HL-60/S4 treated with phorbol 12-myristate 13-acetate at 8.2 ng/mL for 4 days and 3 days (cell line): ENCODE results near the gene SLC16A3.
"Not testable (repeated sequence)": the region's sequence is repeated elsewhere in the genome, so short reads cannot be mapped to it uniquely, and the experiment has no call there.

Experiments
- in situ Hi-C: fragments of 300-500 bp; cut with MboI; formaldehyde crosslinking; loops from 2 replicates; pipeline ENCODE4 v1.15.0; 2022; ENCODE audit warnings: low sequenced_read_pairs

SLC16A3 gene

GRCh38 chr17:82228842-82229697, at the start of gene SLC16A3:
TSS of gene SLC16A3 (plus strand) at chr17:82229042. CDS start at chr17:82236009, 6,967 bp downstream.
- in situ Hi-C loops = no loop called here

GRCh38 chr17:82179412-82179811, 49.4 kb upstream of the SLC16A3 start:
- in situ Hi-C loops = no loop called here

- in situ Hi-C loops = no loop called here
Observed at GRCh38 chr17:82179946-82180475, 48.8 kb upstream of the SLC16A3 start.

GRCh38 chr17:82180776-82181528, 47.9 kb upstream of the SLC16A3 start:
- in situ Hi-C loops = no loop called here

GRCh38 chr17:82184761-82185160, 44.1 kb upstream of the SLC16A3 start:
- in situ Hi-C loops = no loop called here

GRCh38 chr17:82186221-82186620, 42.6 kb upstream of the SLC16A3 start:
- in situ Hi-C loops = no loop called here

- in situ Hi-C loops = no loop called here
Observed at GRCh38 chr17:82187500-82187899, 41.3 kb upstream of the SLC16A3 start.

GRCh38 chr17:82188001-82188961, 40.6 kb upstream of the SLC16A3 start:
- in situ Hi-C loops = no loop called here

GRCh38 chr17:82193050-82193449, 35.8 kb upstream of the SLC16A3 start:
- in situ Hi-C loops = not testable (repeated sequence)

- in situ Hi-C loops = no loop called here
Observed at GRCh38 chr17:82193520-82194220, 35.2 kb upstream of the SLC16A3 start.

- in situ Hi-C loops = no loop called here
Observed at GRCh38 chr17:82194765-82195164, 34.1 kb upstream of the SLC16A3 start.

- in situ Hi-C loops = no loop called here
Observed at GRCh38 chr17:82195675-82196672, 32.9 kb upstream of the SLC16A3 start.

GRCh38 chr17:82198092-82198491, 30.8 kb upstream of the SLC16A3 start:
- in situ Hi-C loops = no loop called here

- in situ Hi-C loops = no loop called here
Observed at GRCh38 chr17:82199496-82199895, 29.3 kb upstream of the SLC16A3 start.

- in situ Hi-C loops = no loop called here
Observed at GRCh38 chr17:82200135-82200534, 28.7 kb upstream of the SLC16A3 start.

- in situ Hi-C loops = no loop called here
Observed at GRCh38 chr17:82200743-82201497, 27.9 kb upstream of the SLC16A3 start.

GRCh38 chr17:82201498-82201910, 27.3 kb upstream of the SLC16A3 start:
- in situ Hi-C loops = no loop called here

GRCh38 chr17:82202981-82203380, 25.9 kb upstream of the SLC16A3 start:
- in situ Hi-C loops = no loop called here
